Measurements from ENCODE around the gene ADAMTS13.

Gene ADAMTS13

DNA sequence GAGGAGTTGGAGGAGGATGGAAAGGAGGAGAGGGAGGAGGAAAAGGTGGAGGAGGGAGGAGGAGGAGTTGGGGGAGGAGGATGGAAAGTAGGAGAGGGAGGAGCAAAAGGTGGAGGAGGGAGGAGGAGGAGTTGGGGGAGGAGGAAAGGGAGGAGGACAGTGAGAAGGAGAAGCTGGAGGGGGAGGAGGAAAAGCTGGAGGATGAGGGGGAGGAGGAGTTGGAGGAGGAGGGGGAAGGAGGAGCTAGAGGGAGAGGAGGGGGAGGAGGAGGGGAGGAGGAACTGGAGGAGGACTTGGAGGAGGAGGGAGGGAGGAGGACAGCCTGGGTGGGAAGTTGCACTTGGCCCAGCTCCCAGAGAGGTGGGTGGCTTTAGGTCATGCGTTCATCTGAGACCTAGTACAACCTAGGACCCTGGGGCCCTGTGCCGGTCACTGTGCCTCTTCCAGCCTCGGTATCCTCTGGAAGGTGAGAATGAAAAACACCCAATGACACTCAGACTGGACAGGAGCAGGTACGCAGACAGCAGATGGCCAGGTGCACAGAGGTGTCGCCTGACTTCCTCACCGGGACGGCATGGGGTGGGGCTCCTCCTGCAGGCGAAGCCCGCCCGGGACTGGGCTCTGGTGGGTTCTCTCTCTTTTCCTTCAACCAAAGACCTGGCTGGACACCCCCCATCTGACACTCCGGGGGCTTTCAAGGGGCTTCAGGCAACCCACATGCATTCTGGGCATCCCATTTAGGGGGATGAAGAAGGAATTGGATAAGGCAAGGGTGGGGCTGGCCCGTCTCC, 68.9 kb downstream of the ADAMTS13 start:
- TF ChIP-seq, protein P1, sequence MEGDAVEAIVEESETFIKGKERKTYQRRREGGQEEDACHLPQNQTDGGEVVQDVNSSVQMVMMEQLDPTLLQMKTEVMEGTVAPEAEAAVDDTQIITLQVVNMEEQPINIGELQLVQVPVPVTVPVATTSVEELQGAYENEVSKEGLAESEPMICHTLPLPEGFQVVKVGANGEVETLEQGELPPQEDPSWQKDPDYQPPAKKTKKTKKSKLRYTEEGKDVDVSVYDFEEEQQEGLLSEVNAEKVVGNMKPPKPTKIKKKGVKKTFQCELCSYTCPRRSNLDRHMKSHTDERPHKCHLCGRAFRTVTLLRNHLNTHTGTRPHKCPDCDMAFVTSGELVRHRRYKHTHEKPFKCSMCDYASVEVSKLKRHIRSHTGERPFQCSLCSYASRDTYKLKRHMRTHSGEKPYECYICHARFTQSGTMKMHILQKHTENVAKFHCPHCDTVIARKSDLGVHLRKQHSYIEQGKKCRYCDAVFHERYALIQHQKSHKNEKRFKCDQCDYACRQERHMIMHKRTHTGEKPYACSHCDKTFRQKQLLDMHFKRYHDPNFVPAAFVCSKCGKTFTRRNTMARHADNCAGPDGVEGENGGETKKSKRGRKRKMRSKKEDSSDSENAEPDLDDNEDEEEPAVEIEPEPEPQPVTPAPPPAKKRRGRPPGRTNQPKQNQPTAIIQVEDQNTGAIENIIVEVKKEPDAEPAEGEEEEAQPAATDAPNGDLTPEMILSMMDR (IDR thresholded peaks at IDR 0.05; ENCODE audit: low read depth, low read length, missing control alignments): no peak
- no peak for DNase-seq (ENCODE audit: low read depth)
- in situ Hi-C loops (cut with HindIII; ENCODE audit: low sequenced_read_pairs): no loop called here
- no peak overlapping the region for H3K4me3 ChIP-seq (ENCODE audit: low read depth, low read length)

DNA sequence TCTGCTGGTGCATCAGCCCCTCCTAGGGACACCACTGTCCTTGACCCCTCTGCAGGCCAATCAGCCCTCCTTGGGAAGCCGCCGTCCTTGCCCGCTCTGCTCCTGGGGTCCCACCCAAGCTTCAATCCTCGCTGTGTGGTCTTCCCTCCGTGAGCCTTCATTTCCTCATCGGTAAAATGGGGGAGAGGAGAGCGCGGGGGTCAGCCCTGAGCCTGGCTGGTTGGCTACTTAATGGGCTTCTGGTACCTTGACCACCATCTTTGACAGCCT, 69.4 kb downstream of the ADAMTS13 start:
- in situ Hi-C loops (cut with HindIII; ENCODE audit: low sequenced_read_pairs): no loop called here
- no peak for DNase-seq (ENCODE audit: low read depth)
- TF ChIP-seq, protein P1 (IDR thresholded peaks at IDR 0.05; ENCODE audit: low read depth, low read length, missing control alignments): no peak
- no peak overlapping the region for H3K4me3 ChIP-seq (ENCODE audit: low read depth, low read length)

DNA sequence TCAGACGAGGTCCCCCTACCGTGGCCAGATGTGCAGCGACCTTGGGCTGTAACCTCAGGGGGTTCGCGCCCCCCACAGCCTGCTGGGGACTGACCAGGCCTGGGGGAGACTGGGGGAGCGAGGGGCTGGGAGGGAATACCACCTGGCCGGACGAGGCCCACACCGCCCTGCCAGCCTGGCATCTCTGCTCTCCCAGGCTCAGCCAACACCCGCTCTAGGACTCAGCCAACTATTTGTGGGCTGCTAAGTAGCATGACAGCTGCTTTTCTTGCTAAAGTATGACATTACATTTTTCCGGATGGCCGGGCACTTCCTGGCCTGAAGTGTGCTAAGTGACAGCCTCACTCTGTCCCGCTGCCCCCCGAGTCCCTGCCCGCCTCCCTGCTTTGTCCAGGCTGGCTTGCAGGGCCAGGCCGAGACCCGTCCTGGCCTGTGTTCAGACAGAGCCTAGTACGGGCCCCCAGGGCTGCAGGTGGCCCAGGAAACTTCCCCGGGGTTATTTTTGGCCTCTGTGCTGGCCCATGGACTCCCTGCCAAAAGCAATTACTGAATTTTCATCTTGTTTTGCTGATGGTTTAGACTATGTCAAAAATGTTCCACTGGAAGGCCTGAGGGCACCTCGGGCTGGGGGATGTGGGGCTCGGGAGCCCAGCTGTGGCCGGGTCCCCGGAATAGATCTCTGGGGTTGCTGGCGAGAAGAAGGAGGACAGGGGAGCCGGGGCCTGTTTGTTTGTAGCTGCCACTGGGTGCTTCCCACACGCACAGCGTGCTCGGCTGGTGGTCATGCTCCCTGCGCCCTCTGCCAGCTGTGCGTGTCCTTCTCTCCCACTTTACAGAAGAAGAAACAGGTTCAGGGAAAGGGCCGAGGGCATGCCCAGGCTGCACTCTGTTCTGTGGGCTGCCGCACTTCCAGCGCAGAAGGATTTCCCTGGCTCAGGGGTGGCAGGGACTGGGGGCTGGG, 70.2 kb downstream of the ADAMTS13 start:
- TF ChIP-seq, protein P1 (IDR thresholded peaks at IDR 0.05; ENCODE audit: low read depth, low read length, missing control alignments): no peak
- in situ Hi-C loops (cut with HindIII; ENCODE audit: low sequenced_read_pairs): no loop called here
- H3K4me3 ChIP-seq (ENCODE audit: low read depth, low read length): no peak overlapping the region
- DNase-seq (ENCODE audit: low read depth): no peak

DNA sequence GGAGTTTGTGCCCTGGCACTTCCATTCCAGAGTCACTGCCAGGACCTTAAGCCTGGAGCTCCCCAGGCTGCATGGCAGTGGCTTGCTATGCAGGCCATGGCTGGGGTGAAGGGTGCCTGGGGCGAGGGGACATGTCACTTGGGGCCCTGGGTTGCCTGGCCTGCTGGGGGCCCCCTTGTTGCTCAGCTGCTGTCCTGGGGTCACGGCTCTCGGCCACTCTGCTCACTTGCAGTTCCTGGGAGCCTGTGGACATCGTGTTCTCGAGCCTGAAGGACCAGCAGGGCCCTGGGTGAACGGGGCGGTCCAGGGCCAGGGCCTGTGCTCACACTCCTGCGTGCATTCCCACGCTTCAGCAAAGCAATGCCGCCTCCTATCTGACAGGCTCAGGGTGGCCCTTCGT, 71.3 kb downstream of the ADAMTS13 start:
- no peak for DNase-seq (ENCODE audit: low read depth)

DNA sequence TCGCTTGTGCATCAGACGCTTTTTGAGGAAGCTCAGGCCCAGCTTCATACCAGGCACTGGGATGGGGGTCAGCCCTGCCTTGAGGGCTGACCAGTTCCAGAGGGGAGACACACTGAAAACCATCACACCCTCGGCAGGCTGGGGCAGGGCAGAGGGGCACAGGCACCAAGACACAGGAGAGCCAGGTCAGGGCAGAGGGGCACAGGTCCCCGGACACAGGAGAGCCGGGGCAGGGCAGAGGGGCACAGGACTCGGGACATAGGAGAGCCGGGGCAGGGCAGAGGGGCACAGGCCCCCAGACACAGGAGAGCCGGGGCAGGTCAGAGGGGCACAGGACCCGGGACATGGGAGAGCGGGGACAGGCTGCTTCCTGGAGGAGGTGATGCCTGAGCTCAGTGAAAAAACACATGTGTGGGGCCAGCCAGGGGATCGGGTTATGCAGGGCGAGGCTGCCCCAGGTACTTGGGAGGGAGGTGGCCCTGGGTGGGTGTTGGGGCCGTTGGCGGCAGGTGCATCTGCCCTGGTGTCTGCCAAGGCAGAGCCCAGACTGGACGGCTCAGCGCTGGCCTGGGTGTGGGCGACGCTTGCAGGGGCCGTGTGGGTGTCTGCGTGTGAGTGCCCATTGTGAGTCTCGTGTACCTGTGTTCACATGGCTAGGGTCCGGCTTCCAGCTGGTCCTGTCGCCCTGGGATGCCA, 71.8 kb downstream of the ADAMTS13 start:
- TF ChIP-seq, protein P1 (IDR thresholded peaks at IDR 0.05; ENCODE audit: low read depth, low read length, missing control alignments): no peak
- H3K4me3 ChIP-seq (ENCODE audit: low read depth, low read length): no peak overlapping the region
- DNase-seq (ENCODE audit: low read depth): no peak
- in situ Hi-C loops (cut with HindIII; ENCODE audit: low sequenced_read_pairs): no loop called here

More for the DNA sequence above, 71.3 kb downstream of the ADAMTS13 start:
- no peak overlapping the region for H3K4me3 ChIP-seq (ENCODE audit: low read depth, low read length)
- TF ChIP-seq, protein P1 (IDR thresholded peaks at IDR 0.05; ENCODE audit: low read depth, low read length, missing control alignments): no peak
- in situ Hi-C loops (cut with HindIII; ENCODE audit: low sequenced_read_pairs): no loop called here

DNA sequence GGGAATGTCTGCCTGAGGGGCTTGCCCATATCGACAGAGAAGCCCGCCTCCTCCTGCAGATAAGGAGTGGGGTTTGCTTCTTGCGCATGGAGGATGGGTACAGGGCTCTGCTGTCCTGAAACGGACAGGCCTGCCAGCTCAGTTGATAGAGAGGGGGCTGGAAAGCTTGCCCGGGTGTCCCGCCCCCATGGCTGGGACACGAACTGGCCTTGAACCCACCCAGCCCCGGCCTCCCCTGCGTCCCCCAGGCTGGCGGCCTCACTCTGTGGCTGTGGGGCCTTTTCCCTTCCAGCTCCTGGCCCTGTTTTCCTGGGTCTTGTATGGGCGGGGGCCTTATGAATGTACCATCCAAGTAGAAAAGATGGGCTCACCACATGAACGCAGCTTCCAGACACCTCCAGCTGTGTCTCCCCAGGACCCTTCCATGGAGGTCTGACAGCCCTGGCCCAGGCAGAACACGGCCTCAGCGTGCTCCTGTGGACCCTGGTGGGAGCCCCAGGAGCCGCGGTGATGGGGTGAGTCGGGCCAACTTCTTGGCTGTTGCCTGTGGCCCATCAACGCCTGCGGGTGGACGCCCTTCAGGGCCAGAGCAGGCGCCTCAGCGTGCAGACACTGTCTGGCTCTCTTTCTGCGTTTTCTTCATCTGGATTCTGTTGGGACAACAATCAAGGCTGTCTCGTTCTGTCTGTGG, 72.6 kb downstream of the ADAMTS13 start:
- in situ Hi-C loops (cut with HindIII; ENCODE audit: low sequenced_read_pairs): no loop called here
- no peak for DNase-seq (ENCODE audit: low read depth)
- TF ChIP-seq, protein P1 (IDR thresholded peaks at IDR 0.05; ENCODE audit: low read depth, low read length, missing control alignments): no peak
- no peak overlapping the region for H3K4me3 ChIP-seq (ENCODE audit: low read depth, low read length)

All from astrocyte of the cerebellum (primary cell).